ENCODE measurements around the gene STARD13. TPM values are rescaled to one million over a fixed set of nuclear protein-coding genes. Genes with fewer than 3 reads are reported as not detected.

STARD13 gene
- total RNA-seq, 2 experiments from 2014 or later = not detected

GRCh38 chr13:33172400-33172799 lies 113.2 kb downstream of the STARD13 start:
- intact Hi-C loops (cut with micrococcal nuclease) = no loop called here
- Mint-ChIP-seq H3K4me1 (ENCODE audit: low read depth) (no peaks in the 10 kb centered on the region), H3K27me3 (peaks cover 11% of the 10 kb centered on the region), H3K27ac (no peak overlapping the region), H3K36me3 (ENCODE audit: low read depth) (no peaks in the 10 kb centered on the region), H3K4me3 (no peak overlapping the region), H3K9me3 (no peaks in the 10 kb centered on the region)
- ATAC-seq = no peak
- no peak for DNase-seq
- CTCF ChIA-PET = interaction anchor here (1.2 kb wide), 1 partner anchor 26 kb away, joined by 3 read pairs; no protein-coding TSS in a partner anchor
- no peak for TF ChIP-seq CTCF (IDR thresholded peaks at IDR 0.05)
- POLR2A ChIA-PET = no interaction called here

DNA sequence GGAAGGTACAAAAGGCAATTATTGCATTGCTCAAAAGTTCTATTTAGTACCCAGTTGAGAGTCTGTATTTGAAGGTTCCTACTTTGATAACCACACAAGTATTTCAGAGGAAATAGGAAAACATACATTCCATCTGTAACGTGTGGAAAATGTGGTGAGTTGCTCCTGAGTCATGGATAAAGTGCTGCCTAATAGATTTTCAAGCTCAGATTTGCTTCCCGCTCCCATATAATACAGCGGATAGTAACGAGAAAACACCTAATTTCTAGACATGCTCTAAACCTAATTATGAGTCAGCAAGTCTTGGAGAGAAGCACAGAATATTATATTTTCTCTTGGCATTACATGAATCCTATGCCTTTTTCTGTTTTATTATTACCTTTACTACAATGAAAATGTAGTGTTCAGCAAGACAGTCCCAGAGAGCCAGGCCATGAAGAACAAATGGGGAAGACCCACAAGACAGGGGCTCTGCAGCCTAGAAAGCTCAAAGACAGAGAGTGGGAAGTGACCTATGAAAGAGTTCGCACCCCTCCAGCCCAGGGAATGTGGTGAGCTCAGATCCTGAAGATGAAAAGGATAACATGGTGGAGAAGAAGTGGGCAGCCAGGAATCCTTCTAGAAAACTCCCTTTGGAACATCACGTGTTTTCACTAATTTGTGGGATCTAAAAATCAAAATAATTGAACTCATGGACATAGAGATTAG lies 116.1 kb downstream of the STARD13 start:
- H3K36me3 Mint-ChIP-seq (ENCODE audit: low read depth) = no peaks in the 10 kb centered on the region
- H3K27ac Mint-ChIP-seq = no peak overlapping the region
- ChIA-PET CTCF (no interaction called here), POLR2A (no interaction called here)
- H3K27me3 Mint-ChIP-seq = peaks cover 10% of the 10 kb centered on the region
- TF ChIP-seq CTCF (IDR thresholded peaks at IDR 0.05) = no peak
- intact Hi-C loops (cut with micrococcal nuclease) = no loop called here
- H3K9me3 Mint-ChIP-seq = no peaks in the 10 kb centered on the region
- no peak overlapping the region for H3K4me3 Mint-ChIP-seq
- DNase-seq (no peak), ATAC-seq (no peak)
- H3K4me1 Mint-ChIP-seq (ENCODE audit: low read depth) = no peaks in the 10 kb centered on the region

DNA sequence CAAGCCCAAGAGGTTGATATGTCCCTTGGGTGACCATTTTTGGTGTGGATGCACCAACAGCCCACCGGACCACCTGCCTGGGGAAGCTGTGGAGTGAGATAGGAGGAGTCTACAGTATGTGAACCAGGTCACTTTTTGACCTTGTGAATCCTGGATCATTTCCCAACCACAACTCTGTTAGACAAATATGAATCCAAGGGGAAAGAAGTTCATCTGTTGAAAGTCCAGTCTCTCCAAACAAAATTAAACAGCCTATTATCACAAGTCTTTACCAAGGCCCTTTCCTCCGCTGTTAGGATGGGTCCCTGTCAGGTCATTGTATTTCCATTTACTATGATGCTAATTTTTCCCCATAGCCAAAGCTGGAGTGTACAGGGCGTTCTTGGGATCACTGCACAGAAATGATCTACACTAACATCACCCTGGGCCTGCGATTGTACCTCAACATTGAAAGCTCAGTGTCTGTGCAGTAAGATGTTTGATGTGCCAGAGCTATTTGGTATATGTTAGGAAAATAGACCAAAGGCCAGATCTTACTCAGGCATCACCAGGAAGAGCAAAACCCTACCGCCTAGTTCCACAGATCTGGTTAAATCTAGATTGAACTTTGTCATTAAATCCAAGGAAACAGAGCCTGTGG lies 117.1 kb downstream of the STARD13 start:
- POLR2A ChIA-PET = no interaction called here

DNA sequence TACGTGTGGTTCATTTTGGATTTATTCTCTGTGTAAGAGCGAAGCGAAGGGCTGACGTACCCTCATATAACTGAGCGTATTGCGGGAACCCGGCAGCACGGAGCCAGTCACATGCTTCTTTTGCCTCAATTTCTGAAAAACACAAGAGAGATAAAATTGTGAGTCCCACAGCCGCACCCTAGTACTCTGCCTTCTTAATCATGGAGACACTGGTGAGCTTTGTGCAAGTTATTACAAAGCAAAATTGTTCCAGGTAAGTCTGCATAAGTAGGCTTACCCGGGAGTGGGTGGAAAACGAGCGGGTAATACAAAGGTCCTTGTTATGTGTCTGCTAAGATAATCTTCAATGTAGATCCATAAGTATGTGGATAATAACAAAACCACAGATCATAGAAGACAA lies 118.1 kb downstream of the STARD13 start:
- intact Hi-C loops (cut with micrococcal nuclease) = no loop called here
- no peaks in the 10 kb centered on the region for H3K4me1 Mint-ChIP-seq (ENCODE audit: low read depth)
- peaks cover 7% of the 10 kb centered on the region for H3K27me3 Mint-ChIP-seq
- POLR2A ChIA-PET = no interaction called here
- no peak overlapping the region for H3K4me3 Mint-ChIP-seq
- ATAC-seq (no peak), DNase-seq (no peak)
- H3K27ac Mint-ChIP-seq = no peak overlapping the region
- CTCF ChIA-PET = no interaction called here
- peaks cover 5% of the 10 kb centered on the region for H3K9me3 Mint-ChIP-seq
- H3K36me3 Mint-ChIP-seq (ENCODE audit: low read depth) = no peaks in the 10 kb centered on the region
- no peak for TF ChIP-seq CTCF (IDR thresholded peaks at IDR 0.05)

More for the DNA sequence above, 117.1 kb downstream of the STARD13 start:
- Mint-ChIP-seq H3K4me3 (no peak overlapping the region), H3K27me3 (peaks cover 6% of the 10 kb centered on the region), H3K27ac (no peak overlapping the region), H3K36me3 (ENCODE audit: low read depth) (no peaks in the 10 kb centered on the region), H3K4me1 (ENCODE audit: low read depth) (no peaks in the 10 kb centered on the region), H3K9me3 (no peaks in the 10 kb centered on the region)
- no peak for ATAC-seq
- TF ChIP-seq CTCF (IDR thresholded peaks at IDR 0.05) = no peak
- CTCF ChIA-PET = no interaction called here
- intact Hi-C loops (cut with micrococcal nuclease) = no loop called here
- DNase-seq = no peak

DNA sequence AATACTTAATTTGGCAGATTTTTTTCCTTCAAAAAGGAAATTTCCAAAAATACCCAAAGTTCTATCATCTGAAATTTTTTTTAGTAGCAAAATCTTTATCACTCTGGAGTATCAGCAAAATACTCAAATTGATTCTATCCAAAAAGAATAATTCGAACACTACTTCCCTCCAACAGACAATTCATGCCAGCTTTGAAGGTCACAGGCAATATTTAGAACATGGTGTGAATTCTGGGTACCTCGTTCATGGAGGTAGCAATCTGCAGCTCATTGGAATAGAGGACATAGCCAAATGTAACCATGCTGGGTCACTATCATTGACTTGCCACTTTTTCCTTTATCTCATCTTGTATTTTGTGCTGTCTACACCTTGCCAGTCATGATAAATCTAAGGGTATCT lies 119.8 kb downstream of the STARD13 start:
- CTCF ChIA-PET = no interaction called here
- H3K9me3 Mint-ChIP-seq = peaks cover 8% of the 10 kb centered on the region
- intact Hi-C loops (cut with micrococcal nuclease) = no loop called here
- H3K4me3 Mint-ChIP-seq = no peak overlapping the region
- H3K27ac Mint-ChIP-seq = no peak overlapping the region
- DNase-seq = no peak
- no peaks in the 10 kb centered on the region for H3K36me3 Mint-ChIP-seq (ENCODE audit: low read depth)
- POLR2A ChIA-PET = no interaction called here
- H3K27me3 Mint-ChIP-seq = peaks cover 7% of the 10 kb centered on the region
- no peak for TF ChIP-seq CTCF (IDR thresholded peaks at IDR 0.05)
- no peaks in the 10 kb centered on the region for H3K4me1 Mint-ChIP-seq (ENCODE audit: low read depth)
- ATAC-seq = no peak
